Right ventricle myocardium superior (tissue), 1 donor: ENCODE data around the gene MRPL21. TPM values are rescaled to one million over a fixed set of nuclear protein-coding genes. Genes with fewer than 3 reads are reported as not detected.

ENCODE experiments used
- ATAC-seq: fragments of 200-7000 bp; cut with Tn5 transposase; one replicate; pipeline ENCODE4 v1.9.1; 2020; ENCODE audit warnings: mild to moderate bottlenecking; ENCODE audit not compliant: poor library complexity
- DNase-seq: peaks from one replicate; pipeline ENCODE4 v3.0.0-alpha.2; 2020
- intact Hi-C: fragments of 100-400 bp; cut with DNase I; formaldehyde crosslinking; loops from one replicate; pipeline ENCODE4 v1.11.2; 2022
- long read RNA-seq: library from polyadenylated mRNA; unstranded; transcript quantifications from one replicate; pipeline ENCODE4 v2.0.0, GENCODE V29; 2021
- total RNA-seq: library from RNA; stranded (reverse); fragmentation: NEBNext Ultra II Directional; extraction: Animal tissue kit (Norgen Biotek cat#: 25700); gene quantifications from one replicate; pipeline ENCODE4 v1.2.1, GENCODE V29; 2021
- donor health status: DM: no; HTN: yes; CAD: no; lungs with severe emphysema.

The MRPL21 gene
- total RNA-seq, result 124 TPM
- long read RNA-seq, transcript MRPL21-201 (7 exons, 683 nt), result major isoform, 82 of 104 reads
- long read RNA-seq, transcript MRPL21-202 (7 exons, 662 nt), result minor isoform, 12 of 104 reads
- long read RNA-seq, partial matches to known transcripts, result 6 of 104 reads
- long read RNA-seq, other reads (novel, unspliced or antisense), result 4 of 104 reads

DNA sequence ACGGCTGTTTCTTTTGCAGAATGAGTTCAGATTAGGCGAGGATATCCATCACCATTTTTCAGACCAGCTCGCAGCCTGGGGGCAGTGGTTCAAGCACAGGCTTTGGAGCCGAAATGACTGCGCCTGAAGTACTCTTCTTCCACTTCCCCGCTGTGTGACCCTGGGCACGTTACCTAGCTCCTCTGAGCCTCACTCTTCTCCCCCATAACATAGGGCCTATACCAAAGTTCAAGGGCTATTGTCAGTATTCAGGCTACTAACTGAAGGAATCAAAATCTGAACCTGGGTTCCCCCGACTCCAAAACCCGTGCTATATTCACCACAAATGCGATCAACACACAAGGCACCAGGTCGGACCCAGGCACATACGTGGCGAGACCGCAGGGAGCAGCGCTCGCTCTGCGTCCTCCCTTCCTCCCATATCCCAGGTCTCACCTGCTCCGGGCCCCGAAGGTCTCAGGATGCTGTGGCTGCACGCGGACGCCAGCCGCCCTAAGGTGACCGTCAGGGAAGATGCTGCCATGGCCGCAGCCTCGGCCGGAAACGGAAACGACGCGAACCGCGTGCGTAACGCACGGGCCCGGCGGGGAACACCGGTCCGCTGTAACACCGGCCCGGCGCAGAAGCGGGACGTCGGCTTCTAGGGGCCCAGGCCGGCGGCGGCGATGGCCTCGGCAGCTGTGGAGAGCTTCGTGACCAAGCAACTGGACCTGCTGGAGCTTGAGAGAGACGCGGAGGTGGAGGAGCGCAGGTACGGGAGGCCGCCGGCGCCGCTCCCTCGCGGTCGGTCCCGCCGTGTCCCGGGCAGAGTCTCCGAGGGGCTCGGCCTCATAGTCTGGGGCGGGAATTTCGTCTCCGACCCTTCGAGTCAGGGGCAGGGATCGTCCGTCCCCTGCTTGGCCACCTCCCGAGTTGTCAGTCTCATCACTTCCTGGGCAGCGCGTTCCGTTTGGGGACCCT, at the start of gene MRPL21, which contains the start of gene IGHMBP2:
TSS of gene MRPL21 (minus strand) at position 545 of the 960 bp plus-strand sequence. CDS start at position 523, 22 bp downstream.
TSS of gene IGHMBP2 (plus strand) at position 604 of the 960 bp plus-strand sequence. CDS start at position 666, 62 bp downstream.
- ATAC-seq, result peak; percentile 98
- peak; percentile 92 for DNase-seq
- intact Hi-C loops, result no loop called here

GRCh38 chr11:68950762-68951161, 47.1 kb upstream of the MRPL21 start:
- intact Hi-C loops, result no loop called here
- ATAC-seq, result no peak
- peak; percentile 9 for DNase-seq

GRCh38 chr11:68950270-68950669, 46.6 kb upstream of the MRPL21 start:
- ATAC-seq (no peak), DNase-seq (peak; percentile 15)
- intact Hi-C loops, result no loop called here

GRCh38 chr11:68948935-68949334, 45.3 kb upstream of the MRPL21 start:
- ATAC-seq, result no peak
- intact Hi-C loops, result no loop called here
- no peak for DNase-seq

DNA sequence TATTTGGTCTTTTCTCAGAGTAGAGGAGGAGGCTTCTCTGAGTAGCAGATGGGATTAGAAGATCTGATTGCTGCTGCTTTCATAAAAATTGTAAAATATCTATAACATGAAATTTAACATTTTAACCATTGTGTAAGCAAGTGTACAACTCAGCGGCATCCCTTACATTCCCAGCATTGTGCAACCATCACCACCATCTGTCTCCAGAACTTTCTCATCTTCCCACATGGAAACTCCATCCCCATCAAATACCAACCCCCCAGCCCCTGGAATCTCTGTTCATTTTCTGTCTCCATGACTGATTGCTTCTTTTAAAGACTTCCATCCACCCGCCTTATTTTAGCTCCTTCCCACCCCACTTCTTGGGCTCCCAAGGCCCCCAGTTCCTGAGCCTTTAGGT, 44.9 kb upstream of the MRPL21 start:
- no peak for DNase-seq
- no peak for ATAC-seq
- intact Hi-C loops, result no loop called here

GRCh38 chr11:68947151-68947550, 43.5 kb upstream of the MRPL21 start:
- DNase-seq (no peak), ATAC-seq (no peak)
- intact Hi-C loops, result no loop called here

DNA sequence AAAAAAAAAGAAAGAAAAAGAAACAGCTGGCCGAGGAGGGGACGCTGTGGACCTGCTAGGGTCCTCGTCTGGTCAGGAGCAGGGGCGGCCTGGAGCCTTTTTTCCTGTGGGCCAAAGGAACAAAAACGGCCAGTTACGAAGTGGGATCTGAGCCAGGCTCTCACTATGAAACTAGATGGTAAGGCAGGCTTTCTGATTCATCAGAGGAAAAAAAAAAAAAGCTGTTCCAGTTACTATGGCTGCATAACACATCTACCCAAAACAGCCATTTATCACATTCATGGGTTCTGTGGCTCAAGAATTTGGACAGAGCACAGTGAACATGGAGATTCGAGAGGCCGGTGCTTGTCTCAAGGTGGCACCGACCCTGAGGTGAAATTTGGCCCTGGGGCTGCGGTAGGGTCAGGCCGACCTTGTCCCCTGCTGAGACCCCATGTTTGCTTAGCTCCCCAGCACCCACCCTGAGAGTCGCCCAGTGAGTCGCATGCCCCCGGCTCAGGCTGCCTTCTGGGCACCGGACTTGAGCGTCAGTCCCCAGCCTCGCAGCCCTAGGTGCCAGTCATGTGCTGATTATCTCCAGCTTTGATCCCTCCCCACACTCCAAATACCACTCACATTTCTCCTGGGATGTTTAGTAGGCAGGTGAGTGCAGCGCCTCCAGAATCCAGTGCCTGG, 42.9 kb upstream of the MRPL21 start:
- no peak for DNase-seq
- ATAC-seq, result peak; percentile 57
- intact Hi-C loops, result no loop called here

DNA sequence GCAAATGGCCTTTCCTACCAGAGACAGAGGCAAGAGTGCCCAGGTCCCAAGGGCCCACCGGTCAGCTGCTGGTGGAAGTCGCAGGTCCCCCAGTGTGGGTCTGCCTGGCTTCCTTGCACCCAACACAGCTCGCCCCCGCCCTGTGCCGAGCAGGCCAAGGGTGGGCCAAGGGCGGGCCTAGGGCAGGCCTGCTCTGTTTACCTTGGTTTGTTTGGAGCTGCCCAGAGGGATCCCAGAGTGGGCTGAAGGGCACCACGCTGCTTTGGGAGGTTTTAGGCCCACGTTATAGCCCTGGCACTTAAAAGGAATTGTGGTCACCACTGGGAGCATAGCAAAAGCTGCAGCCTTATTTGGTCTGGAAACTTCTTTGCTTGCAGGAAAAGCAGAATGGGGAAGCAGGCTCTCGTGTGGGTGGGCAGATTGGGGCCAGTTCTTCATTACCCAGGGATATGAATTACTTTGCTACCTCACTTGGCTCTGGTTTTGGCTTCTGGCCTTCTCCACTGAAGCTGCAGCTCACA, 39.2 kb upstream of the MRPL21 start:
- no peak for DNase-seq
- peak; percentile 27 for ATAC-seq
- intact Hi-C loops, result no loop called here

GRCh38 chr11:68942095-68942620, 38.5 kb upstream of the MRPL21 start:
- no peak for ATAC-seq
- intact Hi-C loops, result no loop called here
- no peak for DNase-seq

DNA sequence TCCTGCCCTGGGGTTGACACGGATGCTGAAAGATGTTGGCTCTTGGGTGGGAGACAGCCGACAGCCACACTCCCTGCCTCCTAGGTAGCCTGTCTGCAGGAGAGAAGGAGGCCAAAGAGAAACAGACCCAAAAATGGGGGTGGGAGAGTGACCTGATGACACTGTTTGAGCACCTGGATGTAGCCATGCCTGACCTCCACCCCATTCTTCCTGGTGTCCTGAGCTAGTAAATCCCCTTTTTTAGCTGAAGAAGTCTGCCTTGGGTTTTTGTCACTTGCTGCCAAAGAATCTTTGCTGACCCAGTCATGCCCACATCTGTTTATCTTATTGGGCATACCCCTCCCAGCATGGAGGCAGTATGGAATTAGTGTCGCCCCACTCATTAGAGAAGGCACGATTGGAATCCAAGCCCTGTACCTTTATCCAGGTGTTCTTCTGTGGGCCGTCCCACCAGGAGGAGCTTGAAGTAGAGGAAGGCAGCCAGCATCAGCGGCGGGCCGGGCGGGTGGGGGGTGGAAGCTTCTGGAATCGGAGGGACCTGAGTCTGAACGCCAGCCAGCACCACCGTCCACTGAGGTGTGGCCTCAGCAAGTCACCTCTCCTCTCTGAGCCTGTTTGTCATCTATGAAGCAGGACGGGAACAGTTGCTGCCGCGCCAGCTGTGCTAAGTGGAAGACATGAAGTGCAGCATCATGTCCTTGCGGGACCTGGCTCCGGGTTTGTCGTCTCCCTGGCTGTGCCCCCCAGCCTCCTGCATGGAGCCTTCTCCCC, 37.9 kb upstream of the MRPL21 start:
- DNase-seq, result no peak
- intact Hi-C loops, result no loop called here
- no peak for ATAC-seq

GRCh38 chr11:68940651-68941323, 37.2 kb upstream of the MRPL21 start:
- intact Hi-C loops, result no loop called here
- ATAC-seq (no peak), DNase-seq (no peak)

DNA sequence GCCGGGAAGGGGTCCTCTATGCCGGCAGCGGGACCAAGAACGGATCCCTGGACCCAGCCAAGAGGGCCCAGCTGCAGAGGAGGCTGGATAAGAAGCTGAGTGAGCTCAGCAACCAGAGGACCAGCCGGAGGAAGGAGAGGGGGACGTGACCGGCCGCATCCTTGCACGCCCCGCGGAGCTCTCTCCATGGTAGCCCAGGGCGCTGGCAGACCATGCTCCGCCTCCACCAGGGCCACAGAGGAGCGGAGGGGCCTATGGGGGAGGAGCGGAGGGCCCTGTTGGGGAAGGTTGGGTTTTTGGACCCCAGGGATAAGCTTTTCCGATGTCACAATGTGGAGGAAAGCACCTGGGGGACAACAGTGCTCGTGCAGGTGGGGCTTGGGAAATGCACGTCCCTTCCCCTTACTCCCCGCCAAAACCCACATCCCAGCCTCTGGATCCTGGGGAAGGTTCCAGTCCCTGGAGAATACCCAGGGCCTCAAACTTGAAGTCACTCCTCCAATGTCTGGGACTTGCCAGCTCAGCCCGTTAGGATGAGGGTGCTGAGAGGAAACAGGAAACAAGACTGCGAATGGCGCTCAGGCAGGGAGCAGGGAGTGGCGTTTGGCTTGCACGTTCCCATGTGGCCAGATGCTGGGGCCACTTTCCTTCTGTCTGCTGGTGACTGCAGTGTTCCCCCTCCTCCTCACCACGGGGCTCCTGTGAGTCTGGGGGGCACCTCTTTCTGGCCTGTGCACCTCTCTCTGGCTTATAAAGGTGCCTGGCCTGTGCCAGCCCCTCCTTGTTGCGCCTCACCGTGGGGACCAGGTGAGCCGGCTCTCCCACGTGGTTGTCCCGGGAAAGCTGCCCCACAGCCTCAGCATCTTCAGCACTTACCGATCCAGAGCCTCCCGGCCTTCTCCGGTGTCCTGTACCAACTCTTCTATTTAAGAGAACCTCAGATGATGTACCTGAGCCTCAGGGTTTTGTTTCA, 36.2 kb upstream of the MRPL21 start:
- intact Hi-C loops, result no loop called here

DNA sequence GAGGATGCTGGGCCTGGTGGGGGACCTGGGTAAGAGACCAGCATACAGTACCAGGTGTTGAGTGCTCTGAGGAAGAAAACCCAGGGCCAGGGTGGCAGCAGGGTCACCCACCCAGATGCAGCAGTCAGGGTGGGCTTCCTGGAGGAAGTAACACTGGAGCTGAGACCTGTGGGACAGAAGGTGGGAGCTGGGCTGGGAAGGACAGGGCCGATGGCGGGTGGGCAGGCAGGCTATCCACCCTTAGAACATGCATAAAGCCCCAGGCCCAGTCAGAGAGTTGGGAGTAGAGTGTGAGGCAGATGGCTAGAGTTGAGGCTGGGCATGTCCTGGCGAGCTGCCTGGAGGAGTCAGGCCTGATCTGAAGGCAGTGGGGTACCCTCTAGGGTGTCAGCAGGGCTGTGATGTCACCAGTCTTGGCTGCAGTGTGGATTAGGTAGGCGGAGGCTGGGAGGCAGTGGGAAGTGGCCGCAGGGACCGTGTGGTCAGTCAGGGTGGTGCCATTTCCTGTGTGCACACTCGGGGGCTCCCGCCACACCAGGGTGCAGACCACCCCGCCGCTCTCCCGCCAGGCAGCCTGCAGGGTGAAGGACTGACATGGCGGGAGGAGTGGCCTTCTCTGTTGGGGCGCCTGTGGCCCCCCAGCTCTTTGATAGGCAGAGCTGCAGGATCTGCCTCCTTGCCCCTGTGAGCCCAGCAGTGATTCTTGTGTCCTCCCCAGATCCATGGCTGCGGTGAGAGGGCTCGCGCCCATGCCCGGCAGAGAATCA, 35.4 kb upstream of the MRPL21 start:
- intact Hi-C loops, result no loop called here
- DNase-seq (no peak), ATAC-seq (no peak)

More for the DNA sequence above, 36.2 kb upstream of the MRPL21 start:
- ATAC-seq (no peak), DNase-seq (no peak)

GRCh38 chr11:68938088-68938487, 34.5 kb upstream of the MRPL21 start:
- intact Hi-C loops, result no loop called here
- peak; percentile 23 for ATAC-seq
- no peak for DNase-seq

GRCh38 chr11:68936676-68937620, 33.3 kb upstream of the MRPL21 start:
- intact Hi-C loops, result no loop called here
- DNase-seq (no peak), ATAC-seq (no peak)
